ENCODE results near the gene ADAMTS12.
"Not testable (repeated sequence)": the region's sequence is repeated elsewhere in the genome, so short reads cannot be mapped to it uniquely, and the experiment has no call there.

Gene ADAMTS12

DNA sequence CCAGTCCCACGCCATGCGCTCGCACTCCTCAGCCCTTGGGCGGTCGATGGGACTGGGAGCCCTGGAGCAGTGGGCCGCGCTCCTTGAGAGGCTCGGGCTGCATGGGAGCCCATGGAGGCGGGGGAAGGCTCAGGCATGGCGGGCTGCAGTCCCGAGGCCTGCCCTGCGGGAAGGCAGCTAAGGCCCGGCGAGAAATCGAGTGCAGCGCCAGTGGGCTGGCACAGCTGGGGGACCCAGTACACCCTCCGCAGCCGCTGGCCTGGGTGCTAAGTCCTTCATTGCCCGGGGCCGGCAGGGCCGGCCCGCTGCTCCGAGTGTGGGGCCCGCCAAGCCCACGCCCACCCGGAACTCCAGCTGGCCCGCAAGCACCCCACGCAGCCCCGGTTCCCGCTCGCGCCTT is 376.4 kb downstream of the ADAMTS12 start:
- DNase-seq: not testable (repeated sequence)

DNA sequence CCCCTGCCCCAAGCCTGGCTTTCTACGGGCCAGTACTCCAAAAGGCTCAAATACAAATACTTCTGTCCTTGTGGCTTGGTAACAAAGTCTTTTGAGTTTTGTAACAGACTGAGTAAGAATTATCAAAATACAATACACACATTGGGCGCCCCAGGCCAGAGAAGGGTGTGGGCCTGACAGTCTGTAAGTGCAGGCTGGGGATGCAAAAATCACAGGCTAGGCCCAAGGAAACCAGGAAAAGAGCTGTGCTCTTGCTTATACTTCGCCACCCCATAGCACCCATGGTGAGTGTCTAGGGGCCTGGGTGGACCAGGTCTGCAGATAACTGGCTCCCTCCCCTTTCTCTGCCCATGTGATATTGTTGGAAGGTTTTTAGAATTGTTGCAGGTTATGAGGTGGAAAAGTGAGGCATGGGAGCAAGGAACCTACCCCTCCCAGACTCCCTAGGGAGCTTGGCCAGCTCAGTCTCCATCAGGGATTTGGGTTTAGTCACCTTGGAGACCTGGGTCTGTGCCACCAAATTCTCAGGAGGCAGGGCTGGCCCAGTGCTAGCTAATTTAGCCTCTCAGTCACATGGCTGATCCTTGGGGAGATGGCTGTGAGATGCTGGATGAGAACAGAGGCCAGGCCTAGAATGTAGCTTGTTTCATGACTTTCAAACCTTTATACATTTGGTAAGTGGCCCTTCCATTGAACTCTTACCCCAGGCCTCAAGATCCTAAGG is 378.2 kb downstream of the ADAMTS12 start:
- no peak for DNase-seq

DNA sequence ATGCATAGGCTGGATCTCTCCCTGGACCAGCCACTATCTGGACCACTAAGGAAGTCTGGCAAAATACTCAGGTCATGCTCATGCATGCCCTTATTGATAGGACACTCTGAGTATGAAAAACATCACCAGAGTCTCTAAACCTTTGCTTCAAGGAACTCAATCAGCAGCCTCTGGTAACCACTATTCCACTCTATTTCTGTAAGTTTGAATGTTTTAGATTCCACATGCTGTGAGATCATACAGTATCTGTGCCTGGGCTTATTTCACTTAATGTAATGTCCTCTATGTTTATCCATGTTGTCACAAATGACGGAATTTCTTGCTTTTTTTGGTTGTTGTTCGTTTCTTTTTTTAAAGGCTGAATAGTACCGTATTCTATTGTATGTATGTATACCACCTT is 382.8 kb downstream of the ADAMTS12 start:
- DNase-seq: no peak

DNA sequence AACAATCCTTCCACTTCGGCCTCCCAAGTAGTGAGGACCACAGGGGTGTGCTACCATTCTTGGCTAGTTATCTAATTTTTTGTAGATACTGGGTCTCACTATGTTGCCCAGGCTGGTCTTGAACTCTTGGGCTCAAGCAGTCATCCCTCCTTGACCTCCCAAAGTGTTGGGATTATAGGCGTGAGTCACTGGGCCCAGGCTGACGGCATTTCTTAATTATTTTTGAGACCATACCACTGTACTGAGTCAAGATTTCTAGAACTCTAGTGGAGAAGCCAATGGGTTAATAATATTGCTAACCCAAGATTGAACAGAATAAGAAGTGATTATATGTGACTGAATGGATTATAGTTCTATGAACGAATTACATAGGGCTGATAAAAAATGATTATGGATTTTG is 384.4 kb downstream of the ADAMTS12 start:
- no peak for DNase-seq

DNA sequence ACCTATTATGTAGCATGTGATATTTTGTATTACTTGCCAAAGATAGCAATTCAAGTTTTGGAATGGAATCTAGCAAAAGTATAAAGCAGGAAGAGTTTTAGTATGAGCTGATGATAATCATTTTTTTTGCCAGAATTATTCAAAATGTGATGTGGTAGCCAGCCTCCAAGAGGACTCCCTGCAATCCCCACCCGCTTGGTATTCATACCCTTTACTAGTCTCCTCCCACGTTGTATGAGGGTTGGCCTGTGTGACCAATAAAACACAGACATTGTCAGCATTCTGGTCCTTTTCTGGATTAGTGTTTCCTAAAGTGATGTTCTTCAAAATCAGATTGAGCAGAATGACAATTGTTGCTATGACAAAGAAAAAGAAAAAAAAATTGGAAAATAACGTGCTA is 387.2 kb downstream of the ADAMTS12 start:
- no peak for DNase-seq

DNA sequence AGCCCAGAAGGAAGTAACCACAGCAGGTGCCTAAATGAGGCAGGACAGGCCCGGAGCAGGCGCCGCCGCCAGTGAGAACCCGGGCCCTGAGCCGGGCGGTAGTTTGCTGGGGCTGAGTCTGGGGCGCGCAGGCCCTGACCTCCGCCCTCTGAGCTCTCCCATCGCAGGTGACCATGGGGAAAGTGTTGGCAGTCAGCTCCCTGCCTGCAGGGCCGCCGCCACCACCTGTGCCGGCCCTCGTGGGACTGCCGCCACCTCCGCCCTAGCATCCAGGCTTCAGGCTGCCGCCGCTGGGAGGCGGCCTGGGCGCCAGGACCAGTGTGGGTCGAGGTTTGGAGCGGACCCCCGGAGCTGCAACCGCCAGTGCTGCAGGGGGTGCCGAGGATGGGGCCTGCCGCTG is 389.9 kb downstream of the ADAMTS12 start:
- no peak for DNase-seq

DNA sequence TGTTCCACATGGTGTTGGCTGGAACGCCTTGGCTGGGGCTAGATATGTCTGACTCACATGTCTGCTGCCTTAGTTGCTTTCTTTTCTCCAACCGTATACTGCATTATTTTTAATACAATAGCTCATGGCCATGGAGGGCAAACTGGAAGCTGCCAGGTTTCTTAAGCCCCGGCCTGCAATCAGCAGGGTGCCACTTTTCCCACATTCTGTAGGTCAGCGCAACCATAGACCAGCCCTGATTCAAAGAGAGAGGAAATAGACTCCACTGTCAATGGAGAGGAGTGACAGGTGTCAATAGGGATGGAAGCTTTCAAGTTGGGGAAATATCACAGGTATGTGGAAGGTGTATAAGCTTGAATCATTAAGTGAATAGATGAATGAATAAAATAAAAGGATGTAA is 390.5 kb downstream of the ADAMTS12 start:
- no peak for DNase-seq

DNA sequence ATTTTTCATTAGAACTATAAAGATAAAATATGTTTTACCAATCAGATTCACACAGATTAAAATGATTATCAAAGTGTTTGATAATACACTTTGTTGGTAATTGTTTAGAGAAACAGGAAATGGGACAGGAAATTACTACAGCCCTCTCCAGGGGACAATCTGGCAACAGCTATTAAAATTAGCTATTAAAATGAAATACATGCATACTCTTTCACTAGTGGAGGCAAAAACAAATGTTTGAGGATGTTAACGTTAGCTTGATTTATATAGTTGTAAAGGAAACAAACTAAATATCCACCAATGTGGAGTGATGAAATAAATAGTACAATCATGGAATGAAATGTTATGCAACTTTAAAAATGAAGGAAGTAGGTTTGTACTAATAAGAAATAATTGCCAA is 397.3 kb downstream of the ADAMTS12 start:
- DNase-seq: no peak

DNA sequence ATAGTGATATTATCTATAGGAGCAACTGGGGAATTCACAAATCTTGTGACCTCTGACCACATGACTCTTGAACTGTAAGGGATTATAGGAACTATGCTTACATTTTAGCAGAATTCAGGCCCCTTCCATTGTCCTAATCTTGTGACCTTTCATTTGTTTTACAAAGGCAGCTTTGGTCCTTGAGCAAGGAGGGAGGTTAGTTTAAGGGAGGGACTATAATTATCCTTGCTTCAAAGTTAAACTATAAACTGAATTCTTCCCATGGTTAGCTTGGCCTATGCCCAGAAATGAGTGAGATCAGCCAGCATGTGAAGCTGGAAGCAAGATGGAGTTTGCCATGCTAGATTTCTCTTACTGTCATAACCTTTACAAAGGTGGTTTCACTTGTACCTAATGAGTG is 399.8 kb downstream of the ADAMTS12 start:
- DNase-seq: no peak

DNA sequence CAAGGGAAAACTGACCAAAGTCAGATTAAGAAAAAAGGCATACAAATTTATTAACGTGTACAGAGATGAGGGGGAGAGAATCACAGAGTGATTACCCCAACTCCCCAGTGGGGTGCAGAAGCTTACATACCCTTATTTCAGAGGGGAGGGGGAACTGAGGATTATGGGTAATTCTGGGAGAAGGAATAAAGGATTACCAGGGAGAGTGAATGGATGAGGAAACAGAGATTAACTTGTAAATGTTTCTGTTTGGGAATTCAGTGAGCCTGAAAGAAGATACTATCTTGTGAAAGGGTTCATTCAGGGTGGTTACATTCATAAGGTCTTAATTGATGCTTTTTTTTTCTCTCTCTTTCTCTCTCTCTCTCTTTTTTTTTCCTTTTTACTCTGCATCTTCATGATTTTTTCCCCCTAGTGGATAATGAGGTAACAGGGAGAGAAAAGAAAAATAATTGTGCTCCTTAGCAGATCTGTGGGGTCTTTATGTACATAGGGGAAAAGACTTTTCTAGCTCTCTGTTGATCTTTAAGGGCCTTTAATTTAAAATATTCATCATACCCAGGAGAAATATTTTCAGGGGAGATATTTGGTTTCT is 401.6 kb downstream of the ADAMTS12 start:
- DNase-seq: no peak

DNA sequence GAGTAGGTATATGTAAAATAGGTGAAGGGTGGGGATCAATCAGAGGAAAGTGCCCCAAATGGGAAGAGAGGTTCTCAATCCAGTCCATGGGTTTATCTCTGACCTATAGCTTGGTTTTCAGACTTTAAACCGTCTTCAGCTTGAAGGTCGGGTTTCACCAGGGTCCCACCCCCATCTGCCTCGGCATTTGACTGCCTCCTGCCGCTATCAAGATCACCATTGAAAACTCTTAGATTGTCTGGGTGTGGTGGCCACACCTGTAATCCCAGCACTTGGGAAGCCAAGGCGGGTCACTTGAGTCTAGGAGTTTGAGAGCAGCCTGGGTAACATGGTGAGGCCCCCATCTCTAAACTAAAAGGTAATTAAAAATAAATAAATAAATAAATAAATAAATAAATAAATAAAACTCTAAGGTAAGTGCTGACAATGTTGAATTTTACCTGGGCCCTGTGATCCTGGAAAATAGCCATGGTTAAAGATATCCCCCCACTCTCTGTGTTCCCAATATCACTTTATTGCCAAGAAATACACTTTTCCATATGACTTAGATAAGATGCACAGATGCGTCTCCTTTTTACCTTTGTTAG is 402.2 kb downstream of the ADAMTS12 start:
- DNase-seq: no peak

DNA sequence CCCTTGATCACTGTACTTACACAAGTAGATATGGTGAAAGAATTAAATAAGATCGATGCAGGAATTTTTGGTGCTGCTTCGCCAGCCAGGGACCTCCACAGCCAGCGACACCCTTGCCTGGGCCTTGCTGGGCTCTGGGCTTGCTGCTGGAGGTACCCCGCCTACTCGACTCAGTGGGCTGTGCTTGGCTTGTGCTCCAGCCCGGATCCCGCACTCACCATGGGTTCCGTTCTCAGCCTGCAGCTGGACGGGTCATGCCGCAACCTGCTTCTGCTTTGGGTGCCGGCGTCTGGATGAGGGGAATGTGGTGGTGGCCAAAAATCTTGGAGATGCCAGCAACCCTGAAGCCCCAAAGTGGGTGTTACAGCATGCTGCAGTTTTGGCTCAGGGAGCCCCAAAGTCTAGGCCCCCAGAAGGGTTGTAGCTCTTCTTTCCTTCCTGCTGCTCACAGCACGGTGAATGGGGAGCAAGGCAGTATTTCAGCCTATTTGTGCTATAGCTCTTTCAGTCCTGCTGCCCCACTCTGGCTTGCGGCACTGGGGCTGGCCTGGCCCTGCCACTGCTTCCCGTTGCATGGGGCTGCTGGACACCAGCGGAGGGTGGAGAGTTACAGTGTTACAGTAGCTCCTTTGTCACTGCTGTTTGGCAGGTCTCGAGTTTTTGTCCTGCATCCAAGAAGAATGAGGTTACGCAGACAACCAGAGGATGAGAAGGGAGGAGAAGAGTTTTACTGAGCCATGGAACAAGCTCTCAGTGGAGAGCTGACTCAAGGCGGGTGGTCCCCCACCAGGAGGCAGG is 403.0 kb downstream of the ADAMTS12 start:
- no peak for DNase-seq

DNA sequence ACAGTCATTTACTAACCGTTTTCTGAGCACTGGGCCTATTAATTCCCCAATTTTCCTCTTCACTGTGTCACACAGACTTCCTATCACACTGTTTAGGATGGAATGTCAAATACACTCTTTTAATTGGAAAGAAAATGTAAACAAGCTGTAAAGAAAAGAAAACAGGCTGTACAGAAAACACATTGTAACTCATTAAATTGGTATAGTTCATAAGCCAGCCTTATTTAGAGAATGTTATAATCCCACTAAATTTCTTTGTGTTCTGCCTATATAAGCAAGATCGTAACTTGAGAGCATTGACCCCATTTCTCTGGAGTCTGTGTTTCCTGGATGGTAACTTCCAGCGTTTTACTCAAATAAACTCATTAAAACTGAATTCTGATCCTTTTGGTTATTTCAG is 404.6 kb downstream of the ADAMTS12 start:
- DNase-seq: no peak

DNA sequence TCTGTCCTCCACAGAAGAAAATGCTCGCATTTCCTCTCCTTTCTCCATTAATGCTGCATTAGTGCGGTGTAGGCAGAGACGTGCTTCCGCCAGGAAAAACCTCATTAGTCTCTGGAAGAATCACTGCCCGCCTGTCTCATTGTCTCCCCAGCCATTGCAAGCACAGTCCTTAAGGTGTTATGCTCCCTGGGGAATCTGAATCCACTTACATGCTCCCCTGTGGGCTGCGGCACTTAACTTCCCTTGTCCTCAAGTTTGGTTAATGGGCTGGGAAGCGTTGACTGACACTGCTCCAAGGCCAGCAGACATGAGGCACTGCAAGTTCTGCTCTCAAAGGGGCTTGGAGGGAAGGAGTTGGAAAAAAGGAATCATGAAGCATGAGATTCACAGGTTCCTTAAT is 409.5 kb downstream of the ADAMTS12 start:
- no peak for DNase-seq

DNA sequence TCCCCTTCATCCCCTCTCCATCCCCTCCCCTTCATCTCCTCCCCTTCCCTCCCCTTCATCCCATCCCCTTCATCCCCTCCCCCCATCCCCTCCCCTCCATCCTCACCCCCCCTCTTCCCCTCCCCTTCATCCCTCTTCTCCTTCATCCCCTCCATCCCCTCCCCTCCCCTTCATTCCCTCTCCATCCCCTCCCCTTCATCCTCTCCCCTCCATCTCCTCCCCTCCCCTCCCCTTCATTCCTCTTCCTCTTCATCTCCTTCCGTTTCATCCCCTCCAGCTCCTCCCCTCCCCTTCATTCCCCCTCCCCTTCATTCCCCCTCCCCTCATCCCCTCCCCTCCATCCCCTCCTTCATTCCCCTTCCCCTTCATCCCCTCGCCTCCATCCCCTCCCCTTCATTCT is 410.9 kb downstream of the ADAMTS12 start:
- no peak for DNase-seq

DNA sequence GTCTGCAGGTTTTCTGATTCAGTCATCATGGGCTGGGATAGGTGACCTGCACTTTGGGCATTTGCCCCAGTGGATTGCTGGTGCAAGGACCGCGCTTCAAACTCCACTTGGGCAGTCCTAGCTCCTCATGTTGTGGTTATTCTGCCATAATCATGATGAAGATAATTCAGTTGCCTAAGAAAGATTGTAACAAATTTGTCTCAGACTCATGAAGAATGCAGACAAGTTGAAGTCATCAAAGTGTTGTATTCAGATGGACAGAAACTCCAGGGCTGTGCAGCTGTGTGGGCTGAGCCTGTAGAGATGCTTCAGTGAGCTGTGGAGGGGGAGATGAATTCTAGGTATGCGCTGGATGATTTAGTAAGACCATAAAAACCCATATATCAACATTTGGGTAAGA is 412.5 kb downstream of the ADAMTS12 start:
- no peak for DNase-seq

DNA sequence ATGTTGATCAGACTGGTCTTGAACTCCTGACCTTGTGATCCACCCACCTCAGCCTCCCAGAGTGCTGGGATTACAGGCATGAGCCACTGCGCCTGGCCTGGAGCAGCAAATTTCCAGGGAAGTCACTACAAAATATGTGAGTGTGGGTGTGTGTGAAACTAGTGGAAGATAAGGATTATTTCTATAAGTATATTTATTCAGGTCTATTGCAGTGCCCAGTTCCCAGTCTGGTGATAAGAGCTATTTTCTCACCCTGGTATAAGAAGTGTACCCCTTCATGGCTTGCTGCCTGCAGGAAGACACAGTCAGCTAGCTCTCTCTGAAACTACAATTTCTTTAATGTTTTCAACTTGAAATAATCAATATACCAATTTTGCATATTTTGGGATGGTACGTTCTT is 414.0 kb downstream of the ADAMTS12 start:
- no peak for DNase-seq

DNA sequence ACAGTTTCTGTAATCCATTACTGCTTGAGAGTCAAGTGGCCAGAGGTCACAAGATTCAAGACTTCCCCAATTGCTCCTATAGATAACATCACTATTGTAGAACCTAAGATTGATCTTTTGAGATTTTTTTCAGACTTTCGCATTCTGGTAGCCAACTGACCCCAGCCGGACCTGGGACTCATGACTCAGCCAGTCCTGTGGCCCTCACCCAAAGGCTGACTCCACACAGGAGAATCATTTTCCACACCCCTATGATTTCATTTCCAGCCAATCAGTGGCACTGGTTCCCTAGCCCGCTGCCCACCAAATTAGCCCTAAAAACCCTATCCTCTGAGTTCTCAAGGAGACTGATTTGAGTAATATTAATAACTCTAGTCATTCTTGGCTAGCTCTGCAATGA is 414.8 kb downstream of the ADAMTS12 start:
- no peak for DNase-seq

DNA sequence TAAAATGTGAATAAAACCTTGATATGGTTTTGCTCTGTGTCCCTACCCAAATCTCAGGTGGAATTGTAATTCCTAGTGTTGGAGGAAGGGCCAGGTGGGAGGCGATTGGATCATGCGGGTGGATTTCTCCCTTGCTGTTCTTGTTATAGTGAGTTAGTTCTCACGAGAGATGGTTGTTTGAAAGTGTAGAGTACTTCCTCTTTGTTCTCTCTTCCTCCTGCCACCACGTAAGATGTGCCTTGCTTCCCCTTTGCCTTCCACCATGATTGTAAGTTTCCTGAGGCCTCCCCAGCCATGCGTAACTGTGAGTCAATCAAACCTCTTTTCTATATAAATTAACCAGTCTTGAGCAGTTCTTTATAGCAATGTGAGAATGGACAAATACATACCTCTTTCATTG is 416.1 kb downstream of the ADAMTS12 start:
- no peak for DNase-seq

DNA sequence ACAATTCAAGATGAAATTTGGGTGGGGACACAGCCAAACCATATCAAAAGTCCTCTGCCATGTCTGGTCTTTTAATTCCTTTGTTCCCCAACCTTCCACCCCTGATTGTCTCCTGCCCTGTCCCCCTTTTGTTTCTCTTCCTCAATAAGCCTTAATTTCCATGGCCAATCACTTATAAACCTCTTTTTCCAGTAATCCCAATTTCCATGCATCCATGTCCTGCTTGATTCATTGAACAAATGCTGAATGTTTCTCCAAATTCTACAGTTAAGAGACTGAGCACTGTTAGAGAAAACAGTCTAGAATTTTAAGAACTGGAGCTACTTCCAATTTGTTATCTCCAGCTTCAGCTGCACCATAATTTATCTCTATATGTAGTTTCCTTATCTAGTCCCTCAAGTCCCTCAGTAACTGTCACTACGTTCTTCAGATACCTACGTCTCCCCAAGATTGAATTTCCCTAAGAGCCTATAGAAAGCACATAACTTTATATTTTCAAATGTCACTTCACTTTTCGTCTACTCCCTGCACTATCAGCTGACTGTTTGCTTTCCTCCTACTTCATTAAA is 416.8 kb downstream of the ADAMTS12 start:
- DNase-seq: no peak

DNA sequence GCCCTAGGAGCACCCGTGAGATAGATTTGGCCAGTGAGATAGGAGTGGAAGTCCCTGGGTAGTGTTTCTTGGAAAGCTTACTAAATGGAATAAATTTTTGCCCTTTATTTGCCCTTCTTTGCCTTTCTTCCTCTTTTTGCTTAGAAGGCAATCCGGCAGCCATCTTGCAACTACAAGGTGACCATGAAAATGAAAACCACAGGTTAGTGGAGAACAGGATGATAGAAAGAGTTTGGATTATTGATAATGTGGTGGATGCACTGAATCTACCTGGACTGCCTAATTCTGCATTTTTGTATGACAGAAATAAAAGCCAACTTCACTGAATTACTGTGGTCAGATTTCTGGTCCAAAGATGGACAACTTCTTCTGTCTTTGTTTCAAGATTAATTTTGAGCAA is 417.8 kb downstream of the ADAMTS12 start:
- no peak for DNase-seq
